OCI-LY3 (cell line): ENCODE results near the gene GDF15.

Experiments used
- CTCF ChIP-seq: fragments of 200-600, 300-600 bp; sonication (generic); IDR thresholded peaks from 2 replicates; pipeline ENCODE4 v1.5.1; 2014; ENCODE audit warnings: antibody characterized with exemption, low read length, low read depth
- EZH2phosphoT487 ChIP-seq: fragments of 200-600 bp; shearing (Covaris generic); IDR thresholded peaks from 2 replicates; pipeline ENCODE4 v1.6.1; 2018; ENCODE audit warnings: antibody characterized with exemption, mixed run types, low read depth

DNA sequence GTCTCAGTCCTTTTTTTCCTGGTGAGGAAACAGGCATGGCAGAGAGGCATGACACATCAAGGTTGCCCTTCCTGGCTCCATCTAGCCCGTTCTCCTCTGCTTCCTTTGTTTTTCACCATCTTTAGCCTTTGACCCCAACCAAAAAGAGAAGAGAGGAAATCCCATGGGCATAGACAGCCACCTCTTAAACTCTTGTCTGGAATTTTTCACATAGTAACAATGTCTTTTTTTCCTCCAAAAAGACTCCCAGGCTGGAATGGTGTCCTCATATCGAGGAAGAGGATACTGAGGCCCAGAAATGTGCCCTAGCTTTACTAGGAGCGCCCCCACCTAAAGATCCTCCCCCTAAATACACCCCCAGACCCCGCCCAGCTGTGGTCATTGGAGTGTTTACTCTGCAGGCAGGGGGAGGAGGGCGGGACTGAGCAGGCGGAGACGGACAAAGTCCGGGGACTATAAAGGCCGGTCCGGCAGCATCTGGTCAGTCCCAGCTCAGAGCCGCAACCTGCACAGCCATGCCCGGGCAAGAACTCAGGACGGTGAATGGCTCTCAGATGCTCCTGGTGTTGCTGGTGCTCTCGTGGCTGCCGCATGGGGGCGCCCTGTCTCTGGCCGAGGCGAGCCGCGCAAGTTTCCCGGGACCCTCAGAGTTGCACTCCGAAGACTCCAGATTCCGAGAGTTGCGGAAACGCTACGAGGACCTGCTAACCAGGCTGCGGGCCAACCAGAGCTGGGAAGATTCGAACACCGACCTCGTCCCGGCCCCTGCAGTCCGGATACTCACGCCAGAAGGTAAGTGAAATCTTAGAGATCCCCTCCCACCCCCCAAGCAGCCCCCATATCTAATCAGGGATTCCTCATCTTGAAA lies at the start of gene GDF15:
- TF ChIP-seq EZH2phosphoT487 (no peak), CTCF (peak; percentile 61)
